Peyer's patch (tissue), 4 donors: ENCODE data around the gene TRIM8. TPM values are rescaled to one million over a fixed set of nuclear protein-coding genes. Genes with fewer than 3 reads are reported as not detected.

Experiments used
- DNase-seq, 3 donors: peaks; one replicate each; pipeline ENCODE4 v3.0.0-alpha.2; 2017 to 2019
- H3K27ac ChIP-seq, 4 donors: fragments of 200-600 bp; sonication (generic); one replicate each; pipeline ENCODE4 v1.5.1; 2016 to 2019
- H3K27me3 ChIP-seq, 2 donors: fragments of 200-600 bp; sonication (generic); one replicate each; pipeline ENCODE4 v1.5.1; 2019
- H3K36me3 ChIP-seq, 3 donors: fragments of 200-600 bp; sonication (generic); one replicate each; pipeline ENCODE4 v1.5.1; 2016 to 2019
- H3K4me1 ChIP-seq, 4 donors: fragments of 200-600 bp; sonication (generic); one replicate each; pipeline ENCODE4 v1.5.1; 2016 to 2019
- H3K4me3 ChIP-seq, 4 donors: fragments of 200-600 bp; sonication (generic); 1 replicate in 3 of 4; 2 replicates in 1 of 4; pipeline ENCODE4 v1.5.1; 2016 to 2019; ENCODE audit warnings: mild to moderate bottlenecking in 1 of 4
- H3K9me3 ChIP-seq, 4 donors: fragments of 200-600 bp; sonication (generic); one replicate each; pipeline ENCODE4 v1.5.1; 2016 to 2019; ENCODE audit warnings: mild to moderate bottlenecking in 1 of 4
- CTCF ChIP-seq, 6 experiments: fragments of 450-650 bp in 4 of 6; fragments of 200-600 bp in 2 of 6; sonication (generic) in 1 of 6; IDR thresholded peaks; one replicate each; pipeline ENCODE4 v1.5.1; 2017 to 2019; ENCODE audit warnings: antibody characterized with exemption in 6 of 6, mild to moderate bottlenecking in 3 of 6, moderate library complexity in 1 of 6
- POLR2A ChIP-seq, 2 donors: fragments of 450-650 bp; IDR thresholded peaks; one replicate each; pipeline ENCODE4 v1.5.1; 2017; ENCODE audit warnings: antibody characterized with exemption in 2 of 2, mild to moderate bottlenecking in 2 of 2, moderate library complexity in 2 of 2
- total RNA-seq, 4 donors: library from RNA; depleted of rRNA; stranded (reverse); fragments of >200 nt; gene quantifications; one replicate each; pipeline ENCODE4 v1.1.0, GENCODE V29; 2016

TRIM8 gene
- total RNA-seq, 4 donors from 2014 or later, result 88.3 to 154 (median 119) TPM

- peaks cover 0 to 48% (median 0%) of the 10 kb centered on the region in 4 donors for H3K4me1 ChIP-seq
- H3K27me3 ChIP-seq, result no peaks in the 10 kb centered on the region
- no peak for TF ChIP-seq CTCF (IDR thresholded peaks at IDR 0.05)
- TF ChIP-seq POLR2A (IDR thresholded peaks at IDR 0.05), result no peak
- no peaks in the 10 kb centered on the region for H3K9me3 ChIP-seq
- H3K27ac ChIP-seq, result peak overlapping the region in 2 of 4 donors; percentile 46 to 53
- peak in 2 of 3 donors; percentile 44 to 48 for DNase-seq
- H3K36me3 ChIP-seq, result no peaks in the 10 kb centered on the region
- H3K4me3 ChIP-seq, result no peak overlapping the region
Observed at GRCh38 chr10:102668326-102669107, 24.2 kb downstream of the TRIM8 start.

- TF ChIP-seq POLR2A (IDR thresholded peaks at IDR 0.05) (peak; percentile 13 to 64), CTCF (IDR thresholded peaks at IDR 0.05) (peak in 4 of 6 experiments; percentile 16 to 61 (median 42))
- H3K36me3 ChIP-seq, result no peaks in the 10 kb centered on the region
- H3K27ac ChIP-seq, result peak overlapping the region in 3 of 4 donors; percentile 28 to 53 (median 46)
- no peak overlapping the region for H3K4me3 ChIP-seq
- no peaks in the 10 kb centered on the region for H3K9me3 ChIP-seq
- peak in 2 of 3 donors; percentile 76 to 83 for DNase-seq
- H3K27me3 ChIP-seq, result no peaks in the 10 kb centered on the region
- H3K4me1 ChIP-seq, result peaks cover 0 to 56% (median under 1%) of the 10 kb centered on the region in 4 donors
Observed at GRCh38 chr10:102669206-102670064, 25.2 kb downstream of the TRIM8 start.

DNA sequence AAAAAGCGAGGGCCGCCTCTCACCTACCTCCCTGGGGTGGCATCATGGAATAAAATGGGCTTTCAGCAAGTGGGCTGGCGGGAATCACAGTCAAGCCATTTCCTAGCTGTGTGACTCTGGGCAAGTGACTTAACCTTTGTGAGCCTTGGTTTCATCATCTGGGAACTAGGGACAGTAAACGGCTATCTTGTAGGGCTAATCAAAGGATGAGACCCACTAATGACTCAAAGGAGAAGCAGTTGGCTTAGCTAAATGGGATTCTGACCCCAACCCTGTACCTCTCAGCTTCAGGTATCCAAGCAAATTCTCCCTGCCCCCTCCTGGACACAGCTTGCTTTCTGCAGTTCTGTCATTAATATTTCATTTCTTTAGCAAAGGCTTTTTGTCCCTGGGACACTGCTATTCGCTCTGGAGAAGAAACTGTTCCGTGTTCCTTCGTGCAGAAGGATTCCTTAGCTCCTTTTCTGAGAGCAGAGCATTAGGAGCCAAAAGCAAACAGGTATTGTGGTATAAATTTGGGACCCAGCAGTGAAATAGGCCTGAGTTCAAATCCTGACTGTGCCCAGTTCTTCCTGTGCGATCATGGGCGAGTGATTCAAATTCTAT, 25.9 kb downstream of the TRIM8 start:
- TF ChIP-seq CTCF (IDR thresholded peaks at IDR 0.05) (no peak), POLR2A (IDR thresholded peaks at IDR 0.05) (no peak)

DNA sequence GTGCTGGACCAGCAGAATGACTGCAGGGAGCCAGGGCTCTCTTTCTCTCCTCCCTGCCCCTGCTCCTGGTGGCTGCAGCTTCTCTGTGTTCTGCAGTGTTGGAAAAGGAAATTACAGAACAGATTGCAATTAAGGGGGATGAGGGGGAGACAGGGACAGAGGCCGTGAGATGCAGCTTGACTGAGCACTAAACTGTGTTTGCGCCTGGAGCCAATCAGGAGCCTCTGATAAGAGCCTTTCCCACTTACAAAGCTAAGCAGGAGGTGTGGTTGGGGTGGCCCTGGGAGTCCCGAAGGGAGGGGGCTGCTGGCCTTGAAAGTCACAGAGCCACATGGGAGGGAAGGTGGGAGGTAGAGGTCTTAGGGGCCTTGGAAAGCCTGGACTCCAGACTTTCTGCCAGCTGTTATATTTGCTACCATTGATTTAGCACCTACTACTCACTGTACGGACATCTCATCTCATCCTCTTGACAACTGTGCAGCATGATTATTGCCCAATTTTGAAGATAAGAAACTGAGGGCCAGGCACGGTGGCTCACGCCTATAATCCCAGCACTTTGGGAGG, 26.7 kb downstream of the TRIM8 start:
- H3K9me3 ChIP-seq, result no peaks in the 10 kb centered on the region
- H3K4me3 ChIP-seq, result no peak overlapping the region
- H3K4me1 ChIP-seq, result peaks cover 0 to 58% (median 12%) of the 10 kb centered on the region in 4 donors
- H3K27ac ChIP-seq, result no peak overlapping the region
- no peaks in the 10 kb centered on the region for H3K36me3 ChIP-seq
- no peaks in the 10 kb centered on the region for H3K27me3 ChIP-seq
- TF ChIP-seq CTCF (IDR thresholded peaks at IDR 0.05) (no peak), POLR2A (IDR thresholded peaks at IDR 0.05) (no peak)
- peak in 1 of 3 donors; percentile 39 for DNase-seq

More for the DNA sequence above, 25.9 kb downstream of the TRIM8 start:
- no peak for DNase-seq
- peak overlapping the region in 2 of 4 donors; percentile 46 to 53 for H3K27ac ChIP-seq
- no peaks in the 10 kb centered on the region for H3K36me3 ChIP-seq
- H3K4me3 ChIP-seq, result no peak overlapping the region
- peaks cover 0 to 60% (median 5%) of the 10 kb centered on the region in 4 donors for H3K4me1 ChIP-seq
- no peaks in the 10 kb centered on the region for H3K27me3 ChIP-seq
- no peaks in the 10 kb centered on the region for H3K9me3 ChIP-seq

DNA sequence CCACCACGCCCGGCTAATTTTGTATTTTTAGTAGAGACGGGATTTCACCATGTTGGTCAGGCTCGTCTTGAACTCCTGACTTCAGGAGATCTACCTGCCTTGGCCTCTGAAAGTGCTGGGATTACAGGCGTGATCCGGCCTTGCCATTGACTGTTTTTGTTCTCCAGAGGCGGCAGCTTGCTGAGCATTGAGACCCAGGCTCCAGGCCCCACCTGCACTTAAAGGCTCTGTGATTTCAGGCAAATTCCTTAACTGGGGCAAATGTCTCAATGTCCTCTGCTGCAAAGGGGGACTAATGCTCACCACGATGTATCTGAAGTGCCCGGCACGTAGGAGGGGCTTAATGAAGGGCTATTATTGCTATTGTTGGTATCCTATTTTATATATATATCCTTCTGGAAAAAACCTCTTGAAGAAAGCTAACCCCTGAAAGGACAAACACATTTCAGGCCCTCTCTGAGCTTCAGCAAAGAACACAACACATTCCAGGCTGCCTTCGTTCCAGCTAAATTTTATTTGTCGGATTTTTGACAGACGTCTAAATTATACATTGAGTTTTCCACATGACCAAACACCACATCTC, 29.0 kb downstream of the TRIM8 start:
- H3K27ac ChIP-seq, result peak overlapping the region; percentile 3 to 61 (median 52)
- peak overlapping the region in 1 of 4 donors; percentile 23 for H3K4me3 ChIP-seq
- peaks cover 0 to 55% (median 15%) of the 10 kb centered on the region in 4 donors for H3K4me1 ChIP-seq

More for the DNA sequence above, 29.0 kb downstream of the TRIM8 start:
- Histone ChIP-seq H3K27me3 (no peaks in the 10 kb centered on the region), H3K9me3 (no peaks in the 10 kb centered on the region), H3K36me3 (no peaks in the 10 kb centered on the region)
- TF ChIP-seq POLR2A (IDR thresholded peaks at IDR 0.05) (no peak), CTCF (IDR thresholded peaks at IDR 0.05) (no peak)
- DNase-seq, result peak in 1 of 3 donors; percentile 35
